ENCODE results near the gene SLC8B1. TPM values are rescaled to one million over a fixed set of nuclear protein-coding genes. Genes with fewer than 3 reads are reported as not detected.

Gene SLC8B1
- total RNA-seq, 1 experiment from 2014 or later, result 8.2 TPM

- H3K4me1 ChIP-seq (ENCODE audit: insufficient read depth, low read length, poor library complexity, severe bottlenecking), result no peaks in the 10 kb centered on the region
- DNase-seq (ENCODE audit: low spot score), result no peak
- intact Hi-C loops (cut with micrococcal nuclease; ENCODE audit: unreplicated experiment), result loop anchor here (10.0 kb wide), 1 partner anchor 132 kb away; no protein-coding TSS in a partner anchor
- TF ChIP-seq, protein P1, sequence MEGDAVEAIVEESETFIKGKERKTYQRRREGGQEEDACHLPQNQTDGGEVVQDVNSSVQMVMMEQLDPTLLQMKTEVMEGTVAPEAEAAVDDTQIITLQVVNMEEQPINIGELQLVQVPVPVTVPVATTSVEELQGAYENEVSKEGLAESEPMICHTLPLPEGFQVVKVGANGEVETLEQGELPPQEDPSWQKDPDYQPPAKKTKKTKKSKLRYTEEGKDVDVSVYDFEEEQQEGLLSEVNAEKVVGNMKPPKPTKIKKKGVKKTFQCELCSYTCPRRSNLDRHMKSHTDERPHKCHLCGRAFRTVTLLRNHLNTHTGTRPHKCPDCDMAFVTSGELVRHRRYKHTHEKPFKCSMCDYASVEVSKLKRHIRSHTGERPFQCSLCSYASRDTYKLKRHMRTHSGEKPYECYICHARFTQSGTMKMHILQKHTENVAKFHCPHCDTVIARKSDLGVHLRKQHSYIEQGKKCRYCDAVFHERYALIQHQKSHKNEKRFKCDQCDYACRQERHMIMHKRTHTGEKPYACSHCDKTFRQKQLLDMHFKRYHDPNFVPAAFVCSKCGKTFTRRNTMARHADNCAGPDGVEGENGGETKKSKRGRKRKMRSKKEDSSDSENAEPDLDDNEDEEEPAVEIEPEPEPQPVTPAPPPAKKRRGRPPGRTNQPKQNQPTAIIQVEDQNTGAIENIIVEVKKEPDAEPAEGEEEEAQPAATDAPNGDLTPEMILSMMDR (conservative IDR thresholded peaks at IDR 0.05; ENCODE audit: low read depth, low read length), result no peak
- no peak for TF ChIP-seq EZH2 (IDR thresholded peaks at IDR 0.05; ENCODE audit: borderline replicate concordance, low read depth, low read length, poor library complexity, severe bottlenecking)
- no peak overlapping the region for H3K4me3 ChIP-seq (ENCODE audit: low read depth, low read length, poor library complexity, severe bottlenecking)
- no peak overlapping the region for H3K27ac ChIP-seq (ENCODE audit: low read depth, low read length, poor library complexity, severe bottlenecking)
- CTCF ChIA-PET, result no interaction called here
- POLR2A ChIA-PET (ENCODE audit: low non-redundant PET), result no interaction called here
- no peaks in the 10 kb centered on the region for H3K36me3 ChIP-seq (ENCODE audit: insufficient read depth, low read length, poor library complexity, severe bottlenecking)
- H3K9me3 ChIP-seq (ENCODE audit: low read depth, low read length, poor library complexity, severe bottlenecking), result no peaks in the 10 kb centered on the region
- BruUV-seq (replicated peaks), result no TSS peak
- H3K27me3 ChIP-seq (replicated peaks; ENCODE audit: insufficient read depth, low read depth, low read length, poor library complexity), result no peaks in the 10 kb centered on the region
Measured at GRCh38 chr12:113326775-113327395, 8.0 kb downstream of the SLC8B1 start.

GRCh38 chr12:113325916-113326315 is 9.0 kb downstream of the SLC8B1 start:
- no TSS peak for BruUV-seq (replicated peaks)
- intact Hi-C loops (cut with micrococcal nuclease; ENCODE audit: unreplicated experiment), result loop anchor here (10.0 kb wide), 1 partner anchor 131 kb away; no protein-coding TSS in a partner anchor
- ChIA-PET CTCF (no interaction called here), POLR2A (ENCODE audit: low non-redundant PET) (no interaction called here)
- H3K9me3 ChIP-seq (ENCODE audit: low read depth, low read length, poor library complexity, severe bottlenecking), result no peaks in the 10 kb centered on the region
- no peaks in the 10 kb centered on the region for H3K4me1 ChIP-seq (ENCODE audit: insufficient read depth, low read length, poor library complexity, severe bottlenecking)
- H3K27me3 ChIP-seq (replicated peaks; ENCODE audit: insufficient read depth, low read depth, low read length, poor library complexity), result no peaks in the 10 kb centered on the region
- no peak overlapping the region for H3K4me3 ChIP-seq (ENCODE audit: low read depth, low read length, poor library complexity, severe bottlenecking)
- DNase-seq (ENCODE audit: low spot score), result no peak
- H3K27ac ChIP-seq (ENCODE audit: low read depth, low read length, poor library complexity, severe bottlenecking), result no peak overlapping the region
- no peaks in the 10 kb centered on the region for H3K36me3 ChIP-seq (ENCODE audit: insufficient read depth, low read length, poor library complexity, severe bottlenecking)
- TF ChIP-seq, protein P1 (conservative IDR thresholded peaks at IDR 0.05; ENCODE audit: low read depth, low read length), result no peak
- no peak for TF ChIP-seq EZH2 (IDR thresholded peaks at IDR 0.05; ENCODE audit: borderline replicate concordance, low read depth, low read length, poor library complexity, severe bottlenecking)

DNA sequence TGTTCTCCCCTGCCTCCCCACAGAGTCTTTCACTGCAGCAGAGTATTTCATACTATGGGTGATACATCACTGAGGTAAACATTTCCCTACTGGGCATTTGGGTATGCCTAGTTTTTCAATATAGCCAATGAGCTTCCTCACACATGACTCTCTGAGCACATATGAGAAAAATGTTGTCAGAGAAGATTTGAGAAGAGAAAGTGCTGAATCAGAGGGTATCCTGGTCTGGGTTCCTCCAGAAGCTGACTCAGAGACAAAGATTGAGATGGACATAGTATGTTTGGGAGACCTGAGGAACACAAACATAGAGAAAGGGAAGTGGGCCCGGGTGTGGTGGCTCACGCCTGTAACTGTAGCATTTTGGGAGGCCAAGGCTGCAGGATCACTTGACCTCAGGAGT is 12.6 kb downstream of the SLC8B1 start:
- POLR2A ChIA-PET (ENCODE audit: low non-redundant PET), result no interaction called here
- CTCF ChIA-PET, result no interaction called here
- H3K27me3 ChIP-seq (replicated peaks; ENCODE audit: insufficient read depth, low read depth, low read length, poor library complexity), result no peaks in the 10 kb centered on the region
- no peaks in the 10 kb centered on the region for H3K9me3 ChIP-seq (ENCODE audit: low read depth, low read length, poor library complexity, severe bottlenecking)
- H3K4me3 ChIP-seq (ENCODE audit: low read depth, low read length, poor library complexity, severe bottlenecking), result no peak overlapping the region
- no peaks in the 10 kb centered on the region for H3K36me3 ChIP-seq (ENCODE audit: insufficient read depth, low read length, poor library complexity, severe bottlenecking)
- no peak for TF ChIP-seq EZH2 (IDR thresholded peaks at IDR 0.05; ENCODE audit: borderline replicate concordance, low read depth, low read length, poor library complexity, severe bottlenecking)
- TF ChIP-seq, protein P1 (conservative IDR thresholded peaks at IDR 0.05; ENCODE audit: low read depth, low read length), result no peak
- no TSS peak for BruUV-seq (replicated peaks)
- no peaks in the 10 kb centered on the region for H3K4me1 ChIP-seq (ENCODE audit: insufficient read depth, low read length, poor library complexity, severe bottlenecking)
- no peak overlapping the region for H3K27ac ChIP-seq (ENCODE audit: low read depth, low read length, poor library complexity, severe bottlenecking)
- intact Hi-C loops (cut with micrococcal nuclease; ENCODE audit: unreplicated experiment), result loop anchor here (10.0 kb wide), 1 partner anchor 128 kb away; no protein-coding TSS in a partner anchor
- DNase-seq (ENCODE audit: low spot score), result no peak
